PFSK-1 (cell line): ENCODE data around the gene ASPHD2.

Experiments used
- FOXP2 ChIP-seq: optimal IDR thresholded peaks from 2 replicates; pipeline ENCODE3; 2011; ENCODE audit warnings: borderline replicate concordance, control low read depth, inconsistent platforms; ENCODE audit not compliant: insufficient read depth; ENCODE audit errors: extremely low read length, extremely low read depth
- POLR2AphosphoS5 ChIP-seq: IDR thresholded peaks from 2 replicates; pipeline ENCODE4 v1.6.1; 2012; ENCODE audit warnings: low read depth, mild to moderate bottlenecking, control low read depth, low read length, moderate library complexity
- SIN3A ChIP-seq: IDR thresholded peaks from 2 replicates; pipeline ENCODE4 v1.6.1; 2012; ENCODE audit warnings: mild to moderate bottlenecking, low read length, moderate library complexity, borderline replicate concordance; ENCODE audit not compliant: insufficient read depth
- TAF1 ChIP-seq: IDR thresholded peaks from 2 replicates; pipeline ENCODE4 v1.6.1; 2012; ENCODE audit warnings: low read length, control low read depth, borderline replicate concordance; ENCODE audit not compliant: insufficient read depth
- TF ChIP-seq, protein P1 (sequence below), 2 experiments: IDR thresholded peaks; 2 replicates each; pipeline versions ENCODE4 v1.6.1 to v1.8.0; 2011 to 2012; ENCODE audit warnings: low read depth in 2 of 2, low read length in 2 of 2, control low read depth in 1 of 2, inconsistent platforms in 1 of 2, mild to moderate bottlenecking in 1 of 2, moderate library complexity in 1 of 2; ENCODE audit not compliant: insufficient read depth in 1 of 2

DNA sequence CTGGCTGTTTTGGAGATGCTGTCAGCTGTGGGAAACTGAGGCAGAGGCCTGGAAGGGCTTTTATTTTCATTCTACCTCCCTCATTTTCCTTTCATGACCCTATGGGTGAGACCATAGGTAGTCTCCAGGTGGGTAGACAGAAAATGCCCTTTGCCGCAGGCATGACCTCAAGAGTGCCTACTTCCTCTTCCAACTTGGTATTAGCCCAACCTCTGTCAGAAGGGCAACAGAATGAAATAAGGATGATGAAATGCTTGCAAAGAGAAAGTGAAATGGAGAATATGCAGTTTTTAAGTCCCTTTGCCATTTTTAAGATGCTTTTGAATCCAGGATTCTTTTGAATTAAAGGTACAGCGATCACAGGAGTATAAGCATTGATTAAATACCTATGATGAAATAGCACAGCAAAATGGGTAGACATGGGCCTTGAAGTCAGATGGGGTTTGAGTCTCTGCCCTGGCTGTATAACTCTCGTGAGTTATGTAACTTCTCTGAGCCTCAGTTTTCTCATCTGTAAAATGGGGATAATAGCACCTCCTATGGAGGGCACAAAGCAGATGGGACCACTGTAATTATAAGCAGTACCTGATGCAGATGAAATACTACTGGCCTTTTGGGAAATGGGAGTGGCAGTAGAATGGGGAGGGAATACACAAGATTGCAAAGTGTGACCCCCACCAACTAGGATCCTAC lies 3.7 kb downstream of the ASPHD2 start:
- TF ChIP-seq POLR2AphosphoS5 (no peak), SIN3A (no peak), TAF1 (no peak), FOXP2 (no peak)
- TF ChIP-seq, protein P1, sequence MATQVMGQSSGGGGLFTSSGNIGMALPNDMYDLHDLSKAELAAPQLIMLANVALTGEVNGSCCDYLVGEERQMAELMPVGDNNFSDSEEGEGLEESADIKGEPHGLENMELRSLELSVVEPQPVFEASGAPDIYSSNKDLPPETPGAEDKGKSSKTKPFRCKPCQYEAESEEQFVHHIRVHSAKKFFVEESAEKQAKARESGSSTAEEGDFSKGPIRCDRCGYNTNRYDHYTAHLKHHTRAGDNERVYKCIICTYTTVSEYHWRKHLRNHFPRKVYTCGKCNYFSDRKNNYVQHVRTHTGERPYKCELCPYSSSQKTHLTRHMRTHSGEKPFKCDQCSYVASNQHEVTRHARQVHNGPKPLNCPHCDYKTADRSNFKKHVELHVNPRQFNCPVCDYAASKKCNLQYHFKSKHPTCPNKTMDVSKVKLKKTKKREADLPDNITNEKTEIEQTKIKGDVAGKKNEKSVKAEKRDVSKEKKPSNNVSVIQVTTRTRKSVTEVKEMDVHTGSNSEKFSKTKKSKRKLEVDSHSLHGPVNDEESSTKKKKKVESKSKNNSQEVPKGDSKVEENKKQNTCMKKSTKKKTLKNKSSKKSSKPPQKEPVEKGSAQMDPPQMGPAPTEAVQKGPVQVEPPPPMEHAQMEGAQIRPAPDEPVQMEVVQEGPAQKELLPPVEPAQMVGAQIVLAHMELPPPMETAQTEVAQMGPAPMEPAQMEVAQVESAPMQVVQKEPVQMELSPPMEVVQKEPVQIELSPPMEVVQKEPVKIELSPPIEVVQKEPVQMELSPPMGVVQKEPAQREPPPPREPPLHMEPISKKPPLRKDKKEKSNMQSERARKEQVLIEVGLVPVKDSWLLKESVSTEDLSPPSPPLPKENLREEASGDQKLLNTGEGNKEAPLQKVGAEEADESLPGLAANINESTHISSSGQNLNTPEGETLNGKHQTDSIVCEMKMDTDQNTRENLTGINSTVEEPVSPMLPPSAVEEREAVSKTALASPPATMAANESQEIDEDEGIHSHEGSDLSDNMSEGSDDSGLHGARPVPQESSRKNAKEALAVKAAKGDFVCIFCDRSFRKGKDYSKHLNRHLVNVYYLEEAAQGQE (IDR thresholded peaks at IDR 0.05; ENCODE audit: insufficient read depth in 1 of 2, low read depth in 2 of 2, low read length in 2 of 2) = no peak
